Mononuclear cell (primary cell): ENCODE results near the gene BANK1. TPM values are rescaled to one million over a fixed set of nuclear protein-coding genes. Genes with fewer than 3 reads are reported as not detected.

Source experiments
- H3K27me3 ChIP-seq: 2 replicates; pipeline ENCODE4 v1.6.0; 2011; ENCODE audit warnings: low read length, control low read depth; ENCODE audit not compliant: insufficient read depth
- H3K4me1 ChIP-seq: 2 replicates; pipeline ENCODE4 v1.5.1; 2011; ENCODE audit warnings: mild to moderate bottlenecking, low read length, control low read depth; ENCODE audit not compliant: insufficient read depth
- H3K4me3 ChIP-seq: 2 replicates; pipeline ENCODE4 v1.5.1; 2011; ENCODE audit warnings: mild to moderate bottlenecking, low read length, moderate library complexity
- H3K9me3 ChIP-seq: 2 replicates; pipeline ENCODE4 v1.5.1; 2011; ENCODE audit warnings: low read depth, mild to moderate bottlenecking, control low read depth, low read length
- total RNA-seq: library from RNA; depleted of rRNA; stranded (reverse); fragments of >200 nt; gene quantifications from one replicate; pipeline ENCODE4 v1.2.3, GENCODE V29; 2012

BANK1 gene
- total RNA-seq, 1 donor = 31.7 TPM

GRCh38 chr4:101973361-101973760, 182.8 kb downstream of the BANK1 start:
- Histone ChIP-seq H3K4me1 (no peaks in the 10 kb centered on the region), H3K27me3 (no peaks in the 10 kb centered on the region), H3K4me3 (no peak overlapping the region), H3K9me3 (no peaks in the 10 kb centered on the region)

- Histone ChIP-seq H3K4me3 (no peak overlapping the region), H3K4me1 (no peaks in the 10 kb centered on the region), H3K9me3 (no peaks in the 10 kb centered on the region), H3K27me3 (no peaks in the 10 kb centered on the region)
Observed at GRCh38 chr4:101977076-101977475, 186.5 kb downstream of the BANK1 start.

GRCh38 chr4:101981756-101982155, 191.2 kb downstream of the BANK1 start:
- Histone ChIP-seq H3K27me3 (no peaks in the 10 kb centered on the region), H3K4me1 (no peaks in the 10 kb centered on the region), H3K9me3 (no peaks in the 10 kb centered on the region), H3K4me3 (no peak overlapping the region)

GRCh38 chr4:101983835-101984234, 193.3 kb downstream of the BANK1 start:
- Histone ChIP-seq H3K27me3 (no peaks in the 10 kb centered on the region), H3K4me1 (no peaks in the 10 kb centered on the region), H3K9me3 (no peaks in the 10 kb centered on the region), H3K4me3 (no peak overlapping the region)

- Histone ChIP-seq H3K9me3 (no peaks in the 10 kb centered on the region), H3K27me3 (no peaks in the 10 kb centered on the region), H3K4me1 (no peaks in the 10 kb centered on the region), H3K4me3 (no peak overlapping the region)
Observed at GRCh38 chr4:101987623-101988243, 197.2 kb downstream of the BANK1 start.

- no peaks in the 10 kb centered on the region for H3K27me3 ChIP-seq
- H3K9me3 ChIP-seq = no peaks in the 10 kb centered on the region
- H3K4me1 ChIP-seq = no peaks in the 10 kb centered on the region
- no peak overlapping the region for H3K4me3 ChIP-seq
Observed at GRCh38 chr4:101989551-101989950, 199.0 kb downstream of the BANK1 start.

GRCh38 chr4:101992446-101992845, 201.9 kb downstream of the BANK1 start:
- Histone ChIP-seq H3K9me3 (no peaks in the 10 kb centered on the region), H3K4me1 (no peaks in the 10 kb centered on the region), H3K27me3 (no peaks in the 10 kb centered on the region), H3K4me3 (no peak overlapping the region)

GRCh38 chr4:101993002-101993841, 202.7 kb downstream of the BANK1 start:
- H3K4me3 ChIP-seq = no peak overlapping the region
- no peaks in the 10 kb centered on the region for H3K27me3 ChIP-seq
- no peaks in the 10 kb centered on the region for H3K9me3 ChIP-seq
- H3K4me1 ChIP-seq = no peaks in the 10 kb centered on the region

GRCh38 chr4:101993842-101994775, 203.6 kb downstream of the BANK1 start:
- Histone ChIP-seq H3K4me3 (no peak overlapping the region), H3K27me3 (no peaks in the 10 kb centered on the region), H3K4me1 (no peaks in the 10 kb centered on the region), H3K9me3 (no peaks in the 10 kb centered on the region)

GRCh38 chr4:102007959-102008425, 217.5 kb downstream of the BANK1 start:
- H3K9me3 ChIP-seq = no peaks in the 10 kb centered on the region
- H3K27me3 ChIP-seq = no peaks in the 10 kb centered on the region
- H3K4me3 ChIP-seq = no peak overlapping the region
- H3K4me1 ChIP-seq = no peaks in the 10 kb centered on the region

GRCh38 chr4:102008711-102009110, 218.2 kb downstream of the BANK1 start:
- Histone ChIP-seq H3K9me3 (no peaks in the 10 kb centered on the region), H3K4me3 (no peak overlapping the region), H3K4me1 (no peaks in the 10 kb centered on the region), H3K27me3 (no peaks in the 10 kb centered on the region)

- H3K27me3 ChIP-seq = no peaks in the 10 kb centered on the region
Observed at GRCh38 chr4:102022343-102022742, 231.8 kb downstream of the BANK1 start.

GRCh38 chr4:102027961-102028360, 237.4 kb downstream of the BANK1 start:
- no peaks in the 10 kb centered on the region for H3K4me1 ChIP-seq
- H3K9me3 ChIP-seq = no peaks in the 10 kb centered on the region
- H3K27me3 ChIP-seq = no peaks in the 10 kb centered on the region
- H3K4me3 ChIP-seq = no peak overlapping the region

More at GRCh38 chr4:102022343-102022742, 231.8 kb downstream of the BANK1 start:
- no peak overlapping the region for H3K4me3 ChIP-seq
- H3K4me1 ChIP-seq = no peaks in the 10 kb centered on the region
- no peaks in the 10 kb centered on the region for H3K9me3 ChIP-seq

- H3K4me1 ChIP-seq = no peaks in the 10 kb centered on the region
Observed at GRCh38 chr4:102031406-102031805, 240.9 kb downstream of the BANK1 start.

GRCh38 chr4:102036016-102036415, 245.5 kb downstream of the BANK1 start:
- no peaks in the 10 kb centered on the region for H3K9me3 ChIP-seq
- H3K27me3 ChIP-seq = no peaks in the 10 kb centered on the region
- H3K4me3 ChIP-seq = no peak overlapping the region
- no peaks in the 10 kb centered on the region for H3K4me1 ChIP-seq

More at GRCh38 chr4:102031406-102031805, 240.9 kb downstream of the BANK1 start:
- H3K4me3 ChIP-seq = no peak overlapping the region
- H3K9me3 ChIP-seq = no peaks in the 10 kb centered on the region
- H3K27me3 ChIP-seq = no peaks in the 10 kb centered on the region
